ENCODE results near the gene PCCA.

The PCCA gene

DNA sequence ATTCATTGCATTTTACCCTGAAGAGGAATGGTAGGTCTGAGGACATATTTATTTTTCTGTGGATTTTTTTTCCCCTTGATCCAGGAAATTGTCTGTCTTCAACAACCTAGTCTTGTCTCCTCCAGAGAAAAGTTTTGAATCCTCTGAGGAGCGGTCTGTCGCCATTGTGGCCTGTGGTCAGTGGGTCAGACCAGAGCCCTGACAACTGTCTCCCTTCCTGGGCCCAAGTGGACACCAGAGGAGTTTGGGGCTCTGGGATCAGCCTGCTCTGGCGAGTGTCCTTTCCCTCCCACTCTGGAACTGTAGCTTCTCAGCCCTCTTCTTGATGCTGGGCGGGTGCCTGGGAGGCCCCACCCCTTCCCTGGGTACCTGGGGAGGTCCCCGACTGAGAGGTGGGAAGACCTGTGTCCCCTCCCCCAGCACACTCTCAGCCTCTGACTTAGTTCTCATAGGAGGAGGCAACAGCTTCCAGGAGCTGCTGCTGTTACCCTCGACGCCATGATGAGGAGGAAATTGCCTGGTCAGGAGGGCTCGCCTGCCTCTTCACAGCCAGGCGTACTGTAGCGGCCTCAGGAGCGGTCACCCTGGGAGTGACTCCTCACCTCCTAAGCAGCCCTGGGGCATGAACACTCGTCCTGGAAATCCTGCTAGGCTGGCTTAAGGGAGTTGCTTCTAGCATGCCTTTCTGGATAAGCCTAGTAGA is 389.4 kb downstream of the PCCA start:
- no peak for DNase-seq

DNA sequence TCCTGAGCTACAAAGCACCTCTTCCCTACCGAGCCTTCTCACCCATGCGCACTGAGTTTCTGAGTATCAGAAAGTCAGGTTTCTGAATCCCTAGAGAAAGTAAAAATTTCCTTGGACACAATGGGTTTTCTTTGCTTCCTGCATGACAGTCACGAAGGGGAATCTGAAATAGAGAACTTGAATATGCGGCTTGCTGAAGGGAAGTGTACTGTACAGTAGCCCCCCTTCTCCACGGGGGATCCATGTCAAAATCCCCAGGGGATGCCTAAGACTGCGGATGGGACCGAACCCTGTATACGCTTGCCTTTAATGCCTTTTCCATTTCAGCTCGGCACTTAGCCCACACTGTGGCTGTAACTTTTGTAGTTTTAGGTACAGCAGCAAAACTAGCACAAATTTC is 391.8 kb downstream of the PCCA start:
- no peak for DNase-seq

DNA sequence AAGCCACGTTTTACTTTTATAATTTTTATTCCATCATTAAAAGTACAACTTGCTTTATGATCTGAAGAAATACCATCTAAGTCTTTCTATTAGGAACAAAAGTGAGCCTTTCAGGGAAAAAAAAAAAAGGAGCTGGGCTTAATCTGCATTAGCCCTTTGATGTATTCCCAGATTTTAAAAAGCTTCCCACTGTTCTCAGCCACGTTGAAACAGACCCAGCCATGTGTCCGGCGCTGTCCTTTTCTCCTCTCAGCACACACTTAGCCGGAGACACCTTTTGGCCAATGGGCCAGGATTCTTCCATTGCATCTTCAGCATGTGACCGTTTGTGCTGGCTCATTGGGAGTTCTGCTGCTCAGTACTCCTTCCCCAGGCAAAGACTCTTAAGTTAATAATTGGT is 394.2 kb downstream of the PCCA start:
- no peak for DNase-seq

DNA sequence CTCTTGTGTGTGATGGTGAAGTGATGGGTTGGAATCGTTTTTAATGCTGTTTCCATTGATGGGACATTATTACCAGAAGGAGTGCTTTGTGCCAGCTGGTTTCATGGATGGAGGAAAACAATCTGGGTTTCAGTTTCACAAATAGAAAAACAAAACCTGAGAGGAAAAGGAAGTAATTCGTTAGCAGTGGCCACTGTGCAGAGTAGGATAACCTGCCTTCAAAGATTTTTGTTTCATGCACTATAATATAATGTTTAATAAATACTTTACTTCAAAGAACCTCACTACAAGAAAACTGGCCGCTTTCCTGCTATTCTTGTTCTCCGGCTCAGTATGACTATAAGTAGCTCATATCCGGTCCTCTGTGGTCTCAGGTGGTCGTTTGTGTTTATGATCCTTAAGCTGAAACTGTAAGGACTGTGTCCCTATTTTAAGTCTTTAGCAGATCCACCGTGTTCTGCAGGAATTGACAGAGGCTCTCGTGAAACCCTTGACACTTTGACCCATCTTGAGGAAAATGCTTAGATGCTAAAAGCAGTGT is 395.0 kb downstream of the PCCA start:
- no peak for DNase-seq

DNA sequence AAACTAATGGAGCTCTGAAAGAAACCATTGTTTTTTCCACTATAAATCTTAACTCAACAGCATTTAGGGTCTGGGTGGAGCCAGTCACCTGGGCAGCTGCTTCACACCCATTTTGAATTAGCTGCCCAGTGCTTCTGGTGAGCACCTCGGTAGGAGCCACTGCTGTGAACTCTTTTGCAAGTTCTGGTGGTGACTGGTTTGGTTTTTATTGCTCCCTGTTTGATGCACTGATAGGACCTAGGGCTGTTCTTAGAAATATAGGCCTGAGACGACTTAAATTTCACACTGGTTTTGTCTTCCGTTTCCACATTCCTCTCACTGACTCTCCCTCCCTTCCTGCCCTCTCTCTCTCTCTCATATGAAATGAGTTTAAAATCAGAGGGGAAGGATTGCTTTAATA is 395.8 kb downstream of the PCCA start:
- DNase-seq, result no peak

DNA sequence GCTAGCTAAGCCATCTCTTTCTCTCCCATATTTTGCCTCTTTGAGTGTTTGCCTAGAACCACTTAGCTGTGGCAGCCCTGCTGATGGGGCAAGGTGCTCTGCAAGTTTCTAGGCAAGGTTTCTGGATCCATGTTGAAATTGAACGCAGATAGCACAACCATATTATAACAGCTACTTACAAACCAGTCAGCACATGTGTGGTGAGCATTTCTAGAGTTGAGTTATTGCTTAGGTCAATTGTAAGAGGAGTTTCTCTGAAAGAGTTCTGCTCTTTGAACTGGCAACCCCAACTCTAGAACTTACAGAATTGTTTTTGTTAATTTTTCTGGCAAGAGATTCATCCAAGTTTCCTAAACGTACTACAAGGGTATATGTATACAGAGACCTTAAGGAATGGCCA is 396.4 kb downstream of the PCCA start:
- no peak for DNase-seq

DNA sequence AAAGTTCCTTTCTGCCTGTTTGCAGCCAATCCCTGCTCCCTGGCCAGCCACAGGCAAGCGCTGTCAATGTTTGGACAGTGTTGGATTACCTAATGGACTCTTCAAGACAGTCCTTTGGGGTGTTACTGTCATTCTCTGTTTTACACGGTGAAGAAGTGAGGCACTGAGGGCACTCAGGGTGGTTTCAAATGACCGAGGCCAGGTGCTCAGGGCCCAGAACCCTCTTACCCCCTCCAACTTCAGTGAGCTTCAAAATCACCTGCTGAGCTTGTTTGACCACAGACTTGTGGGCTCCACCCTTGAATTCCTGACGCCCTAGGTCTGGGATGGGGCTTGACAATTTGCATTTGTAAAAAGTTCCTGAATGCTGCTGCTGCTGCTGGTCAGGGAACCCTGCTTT is 401.8 kb downstream of the PCCA start:
- DNase-seq, result no peak

DNA sequence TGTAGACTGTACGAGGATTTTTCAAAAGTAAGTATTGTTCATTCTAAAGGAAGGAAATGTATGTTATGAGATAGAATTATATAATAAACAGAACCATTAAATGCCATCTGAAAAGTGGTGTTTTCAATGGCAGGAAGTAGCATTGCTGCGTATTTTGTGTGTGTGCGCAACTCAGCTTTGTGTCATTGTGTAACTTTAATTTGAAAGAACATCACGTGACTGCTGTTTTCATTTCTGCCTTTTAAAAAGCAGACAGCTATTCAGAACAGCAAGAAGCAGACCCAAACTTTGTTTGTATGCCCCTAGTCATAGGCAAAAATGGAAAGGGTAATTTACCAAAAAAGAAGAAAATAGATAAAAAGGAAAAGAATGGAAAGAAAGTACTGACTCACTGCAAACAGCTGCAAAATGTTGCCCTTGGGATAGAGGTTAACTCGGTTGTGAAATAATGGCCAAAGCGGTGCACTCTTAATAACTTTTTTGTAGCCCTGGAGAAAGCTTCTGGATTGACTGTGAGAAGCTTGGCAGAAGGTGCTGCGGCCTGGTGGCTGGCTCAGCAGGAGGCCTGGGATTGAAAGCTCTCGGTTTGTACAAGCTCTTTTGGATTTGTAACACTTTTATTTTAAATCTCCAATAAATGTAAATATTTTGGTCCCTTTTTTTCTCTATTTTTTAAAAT is 402.4 kb downstream of the PCCA start:
- DNase-seq, result peak; percentile 24

DNA sequence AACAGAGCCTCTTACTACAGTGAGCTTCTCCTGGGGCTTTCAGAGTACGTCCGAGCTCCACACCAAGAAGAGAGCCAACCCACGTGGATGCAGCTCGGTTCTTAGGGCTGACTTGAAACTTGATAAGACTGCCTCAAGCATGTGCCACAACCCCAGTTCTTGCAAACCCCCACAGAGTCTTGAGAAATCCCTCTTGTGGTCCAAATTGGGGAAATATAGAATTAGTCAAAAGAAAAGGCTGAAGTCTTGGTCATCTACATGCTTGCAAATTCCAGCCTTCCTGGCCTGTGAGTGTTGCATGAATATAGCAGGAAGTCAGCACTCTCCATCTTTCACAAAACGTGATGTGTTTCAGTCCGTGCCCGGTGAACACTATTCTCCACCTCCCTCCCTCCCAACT is 404.5 kb downstream of the PCCA start:
- no peak for DNase-seq

DNA sequence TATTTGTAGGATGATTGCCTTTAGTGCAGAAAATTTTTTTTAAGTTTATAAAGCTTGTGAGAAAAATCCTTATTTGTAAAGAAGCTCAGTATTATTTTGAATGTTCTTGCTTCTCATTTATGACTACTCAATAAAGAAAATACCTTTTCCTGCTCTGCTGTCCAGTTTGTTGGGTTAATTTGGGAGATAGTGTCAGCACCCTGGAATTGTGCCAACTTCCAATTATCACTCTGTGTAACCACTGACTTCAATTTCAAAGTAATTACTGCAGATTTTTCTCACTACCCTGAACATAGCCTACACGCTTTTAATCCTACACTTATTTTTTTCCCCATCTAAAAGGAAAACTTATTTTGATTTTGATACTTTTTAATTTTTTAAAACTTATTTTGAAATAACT is 406.6 kb downstream of the PCCA start:
- no peak for DNase-seq

DNA sequence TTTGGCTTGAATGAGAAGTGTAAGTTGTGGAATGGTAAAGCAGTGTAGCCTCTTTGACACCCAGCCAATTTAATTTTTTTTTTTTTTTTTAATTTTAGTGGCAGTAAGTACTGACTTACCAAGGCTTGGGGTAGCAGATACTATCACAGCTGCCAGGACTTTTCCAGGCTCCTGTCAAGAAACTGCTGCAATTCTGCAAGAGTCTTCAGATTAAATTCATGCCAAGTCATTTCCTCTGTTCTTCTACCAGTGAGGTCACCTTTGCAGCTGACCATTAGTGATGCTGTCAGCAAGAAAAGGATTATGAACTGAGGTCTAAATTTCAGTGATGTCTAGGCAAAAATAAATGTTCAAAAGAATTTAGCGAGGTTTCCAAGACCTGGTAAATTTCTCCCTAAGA is 408.5 kb downstream of the PCCA start:
- DNase-seq, result peak; percentile 18

DNA sequence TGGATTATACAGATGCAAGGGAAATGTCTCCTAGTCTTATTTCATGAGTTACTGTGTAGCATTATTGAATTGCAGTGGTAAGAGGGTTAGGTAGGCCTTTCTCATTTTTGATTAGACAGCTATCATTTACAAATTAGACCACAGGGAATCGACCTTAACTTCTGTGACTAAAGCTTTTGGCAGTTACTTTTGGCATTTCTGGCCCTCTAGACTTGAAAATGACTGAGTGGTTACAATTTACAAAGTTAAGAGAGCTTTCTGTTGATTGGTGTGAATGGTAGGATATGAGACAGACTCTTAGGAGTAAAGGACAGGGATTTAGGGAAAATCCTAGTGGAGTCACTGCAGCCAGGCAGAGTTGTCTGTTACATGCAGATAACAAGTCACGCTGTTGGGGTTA is 413.6 kb downstream of the PCCA start:
- DNase-seq, result no peak

DNA sequence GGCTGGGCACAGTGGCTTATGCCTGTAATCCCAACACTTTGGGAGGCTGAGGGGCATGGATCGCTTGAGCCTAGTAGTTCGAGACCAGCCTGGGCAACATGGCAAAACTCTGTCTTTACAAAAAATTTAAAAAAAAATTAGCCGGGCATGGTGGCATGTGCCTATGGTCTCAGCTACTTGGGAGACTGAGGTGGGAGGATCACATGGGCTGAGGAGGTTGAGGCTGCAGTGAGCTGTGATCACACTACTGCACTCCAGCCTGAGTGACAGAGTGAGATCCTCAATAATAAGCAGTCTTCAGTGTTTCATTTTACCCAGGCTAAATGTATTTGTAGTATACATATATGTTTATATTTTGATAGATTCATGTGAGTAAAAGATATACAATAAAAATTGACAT is 414.7 kb downstream of the PCCA start:
- DNase-seq, result no peak

DNA sequence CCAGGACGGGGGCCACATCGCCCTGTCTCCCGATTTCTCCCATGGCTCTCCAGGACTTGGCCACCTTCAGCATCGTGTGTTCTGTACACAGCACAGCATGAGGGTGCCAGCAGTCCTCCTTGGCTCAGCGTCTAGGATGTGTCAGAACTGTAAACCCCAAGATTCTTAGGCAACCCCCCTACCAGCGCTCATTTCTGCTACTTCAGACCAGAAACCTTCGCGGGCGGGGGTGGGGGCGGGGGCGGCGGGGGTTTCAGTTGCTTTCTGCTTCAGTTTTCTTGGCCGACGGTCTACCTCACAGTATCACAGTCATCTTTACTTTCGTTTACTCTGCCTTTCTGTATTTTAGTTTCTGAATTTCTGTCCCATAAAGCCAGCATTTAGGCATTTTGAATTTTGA is 417.3 kb downstream of the PCCA start:
- DNase-seq, result no peak

DNA sequence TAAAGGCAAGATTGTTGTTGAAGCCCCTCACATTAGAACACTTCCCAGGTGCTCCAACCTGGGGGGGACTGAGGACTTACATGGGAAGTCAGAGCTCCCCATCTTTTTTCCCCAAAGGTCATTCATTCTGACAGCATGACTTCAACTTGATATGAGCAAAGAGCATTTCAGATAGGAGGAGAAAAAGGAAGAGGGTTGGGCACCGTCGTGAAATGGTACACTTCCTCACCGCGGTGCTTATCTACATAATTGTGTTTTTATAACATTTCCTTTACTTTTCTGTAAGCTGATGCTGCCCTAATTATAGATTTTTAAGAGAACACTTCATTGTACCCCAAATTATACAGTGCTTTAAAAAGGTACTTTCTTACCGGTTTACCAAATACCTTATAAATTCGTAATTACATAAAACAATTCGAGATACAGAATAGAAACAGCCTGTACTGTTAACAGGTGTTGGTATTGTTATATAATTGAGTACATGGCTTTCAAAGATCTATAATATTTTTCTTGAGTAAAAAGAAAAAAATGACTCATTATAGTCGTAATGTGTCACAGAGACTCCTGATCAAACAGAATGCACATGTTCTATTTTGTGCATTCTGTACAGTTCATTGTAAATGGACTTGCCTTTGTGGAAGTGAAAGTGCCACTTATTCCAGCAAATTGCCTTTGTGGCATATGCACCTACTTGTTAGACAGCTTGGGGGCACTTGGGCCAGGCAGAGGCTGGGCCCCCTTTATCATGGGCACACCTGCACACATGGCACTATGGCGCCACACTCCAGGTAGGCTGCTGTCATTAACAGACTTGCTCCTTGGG is 417.9 kb downstream of the PCCA start:
- no peak for DNase-seq

DNA sequence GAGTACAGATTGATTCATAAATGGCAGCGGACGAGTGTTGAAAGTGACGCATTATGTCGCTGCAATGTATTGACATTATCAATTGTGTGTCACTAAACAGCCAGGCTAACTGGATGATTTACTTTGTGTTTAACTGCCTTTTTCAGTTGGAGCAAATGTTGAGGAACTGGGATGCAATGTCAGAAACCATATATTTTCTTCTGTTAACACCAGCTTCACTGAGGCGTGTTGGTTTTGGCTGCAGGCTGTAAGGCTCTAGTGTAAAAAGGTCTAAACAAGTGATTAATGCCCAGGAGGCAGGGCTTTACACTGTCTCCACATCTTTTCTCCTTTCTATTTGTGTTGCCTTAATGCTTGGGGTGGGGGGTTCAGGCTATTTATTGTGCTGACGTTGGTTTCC is 419.6 kb downstream of the PCCA start:
- DNase-seq, result no peak

DNA sequence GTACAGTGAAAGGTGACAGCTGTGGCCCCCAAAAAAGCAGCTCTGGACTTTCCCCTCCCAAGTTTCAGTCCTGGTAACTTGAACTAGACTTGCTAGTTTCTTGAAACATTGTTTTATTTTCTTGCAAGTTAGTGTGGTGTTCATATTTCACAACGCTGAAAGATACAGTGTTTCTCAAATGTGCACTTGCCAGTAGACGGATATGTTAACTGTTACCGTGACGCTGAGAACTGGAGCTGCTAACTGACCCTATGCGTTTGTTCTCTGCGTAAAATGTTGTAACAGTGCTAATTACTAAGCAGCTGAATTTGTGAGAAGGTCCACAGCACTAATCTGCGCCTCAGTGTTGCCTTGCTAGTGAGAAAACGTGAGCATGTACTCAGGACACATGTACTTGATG is 420.1 kb downstream of the PCCA start:
- no peak for DNase-seq

DNA sequence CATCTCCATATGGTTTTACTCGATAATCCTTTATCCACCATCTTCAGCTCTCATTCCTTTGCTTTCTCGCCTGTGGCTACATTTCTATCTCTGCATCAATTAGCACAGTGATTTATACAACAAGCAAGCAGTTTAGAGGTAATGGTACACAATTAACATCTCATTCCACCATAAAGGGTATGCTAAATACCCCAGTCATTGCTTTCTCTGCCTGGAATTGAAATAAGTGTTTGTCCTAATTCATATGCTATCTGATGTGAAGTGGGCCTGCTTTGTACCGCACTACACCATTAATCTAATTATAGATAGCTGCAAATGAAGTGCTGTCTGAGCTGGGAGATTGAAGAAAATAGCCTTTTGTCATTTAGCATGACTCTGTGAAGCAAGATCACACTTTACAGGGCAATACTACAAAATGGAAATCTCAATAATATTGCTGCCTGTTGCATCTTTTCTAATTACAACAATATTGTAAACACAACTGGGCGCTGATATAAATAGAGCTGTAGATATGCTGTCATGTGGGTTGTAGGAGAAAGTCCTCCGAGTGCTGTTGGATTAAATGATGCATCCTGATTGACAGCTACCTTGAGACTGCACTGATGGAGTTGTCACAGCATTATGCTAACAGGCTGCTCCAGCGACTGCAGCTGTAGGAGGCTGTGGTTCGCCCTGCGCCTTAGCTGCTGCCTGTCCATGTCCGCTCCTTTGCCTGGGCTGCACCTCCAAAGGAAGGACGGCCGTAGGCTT is 421.5 kb downstream of the PCCA start:
- no peak for DNase-seq

DNA sequence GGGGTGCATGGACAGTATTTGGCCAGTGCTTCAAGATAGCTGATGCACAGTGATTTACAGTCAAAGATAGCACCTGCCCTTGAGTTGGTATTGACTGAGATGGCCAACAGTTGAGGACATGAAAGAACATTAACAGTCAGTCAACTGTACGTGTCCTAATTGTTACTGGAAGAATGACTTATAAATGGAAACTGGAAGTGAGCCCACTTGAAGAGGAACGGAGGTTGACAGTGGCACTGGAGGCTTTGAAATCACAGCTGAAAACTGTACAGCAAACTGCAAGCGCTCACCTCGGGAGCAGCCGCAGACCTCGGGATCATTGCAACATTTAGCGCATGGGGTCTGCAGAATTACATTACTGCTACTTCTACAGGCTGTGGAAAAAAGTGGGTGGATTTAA is 422.6 kb downstream of the PCCA start:
- no peak for DNase-seq

DNA sequence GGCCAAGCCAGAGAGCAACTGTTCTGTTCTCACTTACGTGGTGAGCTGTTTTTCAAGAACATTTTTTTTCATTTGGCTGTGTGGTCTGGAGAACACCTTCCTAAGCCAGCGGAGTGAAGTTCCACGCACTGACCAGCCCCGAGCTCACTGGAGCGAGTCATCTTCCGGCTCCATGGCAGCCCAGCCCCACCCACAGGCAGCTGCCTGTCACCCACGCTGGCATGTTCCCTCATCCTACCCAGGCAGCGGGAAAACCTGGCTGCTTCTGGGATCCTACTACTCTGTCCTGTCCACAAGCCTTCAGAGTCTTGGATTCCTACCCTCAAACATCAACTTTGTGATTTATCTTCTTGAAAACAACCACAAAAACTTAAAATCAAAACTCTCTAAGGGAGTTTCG is 423.5 kb downstream of the PCCA start:
- no peak for DNase-seq

DNA sequence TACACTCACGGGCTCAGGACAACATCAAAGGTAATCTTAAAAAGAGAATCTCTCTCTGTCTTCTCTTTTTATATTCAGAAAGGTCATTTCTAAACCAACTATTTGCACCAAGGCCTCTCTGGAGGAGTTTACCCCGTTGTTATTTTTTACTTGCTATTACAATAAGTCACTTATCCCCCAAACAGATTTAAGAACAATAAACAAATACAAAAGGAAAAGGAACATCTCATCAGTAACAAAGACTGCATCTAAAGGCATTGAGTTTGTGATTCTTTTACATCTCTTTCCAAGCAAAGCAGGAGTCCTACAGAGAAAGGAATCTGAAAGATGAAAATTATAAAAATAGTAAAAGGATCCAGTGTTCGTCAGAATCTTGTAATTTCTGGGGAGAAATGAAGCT is 424.3 kb downstream of the PCCA start:
- no peak for DNase-seq

DNA sequence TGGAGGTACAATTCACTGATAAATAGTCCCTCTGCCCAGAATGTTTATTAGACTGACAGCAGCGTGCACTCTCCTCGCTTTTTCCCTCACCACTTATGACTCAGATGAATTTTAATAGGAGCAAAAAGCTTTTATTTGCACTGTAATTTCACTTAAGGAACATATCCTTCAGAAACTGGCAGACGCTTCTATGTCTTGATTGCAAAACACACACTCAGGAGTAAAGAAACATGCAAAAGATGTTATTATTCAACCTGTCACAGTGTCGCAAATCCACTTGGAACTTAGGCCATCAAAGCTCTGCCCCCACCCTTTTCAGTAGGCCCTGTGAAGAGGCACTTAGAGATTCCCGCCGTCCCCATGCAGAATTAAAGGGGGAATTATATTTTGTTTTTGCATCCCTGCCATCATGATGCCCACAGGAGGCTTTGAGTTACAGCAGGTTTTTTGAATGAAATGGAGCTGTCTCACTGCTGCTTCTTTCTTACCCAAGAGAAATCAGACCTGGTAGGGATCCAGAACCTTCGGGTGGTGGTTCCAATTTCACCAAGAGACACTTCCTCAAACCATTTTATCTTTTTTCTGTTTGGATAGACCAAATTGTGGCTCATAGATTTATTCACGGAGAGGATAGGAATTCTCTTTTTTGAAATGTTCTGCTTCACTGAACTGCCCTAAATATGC is 425.2 kb downstream of the PCCA start:
- DNase-seq, result no peak

Data from fibroblast of skin of right quadriceps (primary cell).